HCT116 (cell line): Measurements from ENCODE around the gene CCDC57. TPM values are rescaled to one million over a fixed set of nuclear protein-coding genes. Genes with fewer than 3 reads are reported as not detected.

Experiments used
- ATAC-seq: fragments of 200-7000 bp; cut with Tn5 transposase; 2 replicates; pipeline ENCODE4 v1.9.1; 2020; ENCODE audit warnings: mild to moderate bottlenecking, moderate library complexity
- BruUV-seq: library from RNA; stranded (reverse); fragments of 400-500 nt; replicated peaks from 2 replicates; lab custom pipeline; 2021; lab: Mats Ljungman, UMichigan
- CTCF ChIA-PET: fragments of 300-600 bp; sonication (Branson Sonifier 250); formaldehyde crosslinking; loops from one replicate; lab custom pipeline; 2021; ENCODE audit warnings: antibody characterized with exemption; lab: Charles Lee
- POLR2A ChIA-PET: fragments of 300-600, 350-600 bp; sonication (Branson Sonifier 250); formaldehyde crosslinking; loops from one replicate; lab custom pipeline; 2021; ENCODE audit warnings: antibody characterized with exemption; lab: Charles Lee
- RAD21 ChIA-PET, 2 experiments: fragments of 300-600 bp; sonication (Branson Sonifier 250); formaldehyde crosslinking; loops; one replicate each; lab custom pipeline; 2023; ENCODE audit warnings: low total read pairs in 2 of 2; ENCODE audit not compliant: uncharacterized antibody in 2 of 2, unreplicated experiment in 2 of 2, low non-redundant PET in 1 of 2; lab: Charles Lee
- DNase-seq: peaks from one replicate; pipeline ENCODE4 v3.0.0-alpha.2; 2010; ENCODE audit warnings: low read depth, low spot score
- H2AFZ ChIP-seq: fragments of 200-600 bp; shearing (Covaris generic), sonication (generic); 2 replicates; pipeline ENCODE4 v1.6.1; 2017; ENCODE audit warnings: low read depth, mixed run types, mixed read lengths, antibody characterized with exemption, low read length; ENCODE audit not compliant: poor library complexity, severe bottlenecking
- H3K27ac ChIP-seq: 2 replicates; pipeline ENCODE4 v1.5.1; 2012; ENCODE audit warnings: low read depth, low read length
- H3K27me3 ChIP-seq: fragments of 200-600 bp; sonication (generic); 2 replicates; pipeline ENCODE4 v1.6.1; 2016; ENCODE audit warnings: mixed run types, low read length, mixed read lengths; ENCODE audit not compliant: insufficient read depth
- H3K36me3 ChIP-seq, 2 experiments: fragments of 200-500 bp in 1 of 2; fragments of 200-600 bp in 1 of 2; sonication (Bioruptor generic) in 1 of 2; sonication (generic) in 1 of 2; 2 replicates each; pipeline versions ENCODE4 v1.5.1 to v1.6.1; 2014 to 2016; ENCODE audit warnings: low read length in 2 of 2, inconsistent platforms in 1 of 2, mixed read lengths in 1 of 2, mixed run types in 1 of 2; ENCODE audit not compliant: insufficient read depth in 2 of 2, control insufficient read depth in 1 of 2
- H3K4me1 ChIP-seq, 2 experiments: fragments of 200-600 bp in 1 of 2; sonication (generic) in 1 of 2; 2 replicates each; pipeline versions ENCODE4 v1.5.1 to v1.6.1; 2012 to 2017; ENCODE audit warnings: low read length in 2 of 2, inconsistent platforms in 1 of 2, mild to moderate bottlenecking in 1 of 2, mixed read lengths in 1 of 2, mixed run types in 1 of 2, moderate library complexity in 1 of 2; ENCODE audit not compliant: insufficient read depth in 2 of 2, control insufficient read depth in 1 of 2
- H3K4me2 ChIP-seq: fragments of 200-600 bp; sonication (generic); 2 replicates; pipeline ENCODE4 v1.6.1; 2017; ENCODE audit warnings: mixed run types, low read length, mixed read lengths
- H3K4me3 ChIP-seq, 2 experiments: fragments of 200-600 bp in 1 of 2; sonication (generic) in 1 of 2; replicated peaks in 1 of 2; 2 replicates each; pipeline ENCODE4 v1.5.1; 2011 to 2016; ENCODE audit warnings: low read length in 2 of 2, control low read depth in 1 of 2, low read depth in 1 of 2, mild to moderate bottlenecking in 1 of 2, mixed read lengths in 1 of 2, mixed run types in 1 of 2
- H3K79me2 ChIP-seq: fragments of 200-600 bp; sonication (generic); 2 replicates; pipeline ENCODE4 v1.6.1; 2017; ENCODE audit warnings: mild to moderate bottlenecking, mixed run types, low read length, moderate library complexity, mixed read lengths; ENCODE audit not compliant: insufficient read depth
- H3K9ac ChIP-seq: fragments of 200-600 bp; sonication (generic); 2 replicates; pipeline ENCODE4 v1.6.1; 2016; ENCODE audit warnings: low read length, mixed read lengths
- H3K9me2 ChIP-seq: fragments of 200-600 bp; sonication (generic), shearing (Covaris generic); 2 replicates; pipeline ENCODE4 v1.6.1; 2017; ENCODE audit warnings: mixed run types, mild to moderate bottlenecking, moderate library complexity; ENCODE audit not compliant: insufficient read depth
- H3K9me3 ChIP-seq, 2 experiments: fragments of 200-500 bp in 1 of 2; fragments of 200-600 bp in 1 of 2; sonication (Bioruptor generic) in 1 of 2; sonication (generic) in 1 of 2; 2 replicates each; pipeline ENCODE4 v1.6.1; 2014 to 2017; ENCODE audit warnings: low read length in 2 of 2, mixed read lengths in 2 of 2, inconsistent platforms in 1 of 2, low read depth in 1 of 2, mild to moderate bottlenecking in 1 of 2, mixed run types in 1 of 2, moderate library complexity in 1 of 2; ENCODE audit not compliant: control insufficient read depth in 1 of 2, insufficient read depth in 1 of 2
- H4K20me1 ChIP-seq: fragments of 200-600 bp; sonication (generic), shearing (Covaris generic); 2 replicates; pipeline ENCODE4 v1.6.1; 2017; ENCODE audit warnings: mixed run types, mild to moderate bottlenecking, moderate library complexity; ENCODE audit not compliant: insufficient read depth
- EZH2 ChIP-seq: fragments of 200-600 bp; sonication (generic); IDR thresholded peaks from 2 replicates; pipeline ENCODE4 v1.6.1; 2017; ENCODE audit warnings: antibody characterized with exemption, mixed run types
- JUND ChIP-seq: IDR thresholded peaks from 2 replicates; pipeline ENCODE4 v1.6.1; 2012
- POLR2AphosphoS5 ChIP-seq: IDR thresholded peaks from 2 replicates; pipeline ENCODE4 v1.6.1; 2011; ENCODE audit warnings: mild to moderate bottlenecking, low read depth, low read length, moderate library complexity
- REST ChIP-seq: IDR thresholded peaks from 2 replicates; pipeline ENCODE4 v1.6.1; 2012; ENCODE audit warnings: low read depth
- intact Hi-C: fragments of 100-400 bp; cut with micrococcal nuclease; formaldehyde crosslinking; loops from 2 replicates; pipeline ENCODE4 v1.10.0; 2022
- total RNA-seq: library from RNA; stranded (reverse); gene quantifications from one replicate; pipeline ENCODE4 v1.2.1, GENCODE V29; 2021; ENCODE audit not compliant: unreplicated experiment

Gene CCDC57
- total RNA-seq, 1 experiment from 2014 or later: 143 TPM

GRCh38 chr17:82104797-82105416 lies 107.7 kb downstream of the CCDC57 start (continued):
- TF ChIP-seq REST: no peak
- TF ChIP-seq EZH2: no peak

- Histone ChIP-seq H3K4me1 (peaks cover 46 to 64% of the 10 kb centered on the region in 2 experiments), H3K9ac (no peak overlapping the region)
Observed at GRCh38 chr17:82103553-82104451, 108.8 kb downstream of the CCDC57 start.

More at GRCh38 chr17:82103553-82104451, 108.8 kb downstream of the CCDC57 start:
- H3K79me2 ChIP-seq: peaks cover 21% of the 10 kb centered on the region; the same call in 1 of the 2 replicates
- no TSS peak for BruUV-seq
- H3K9me2 ChIP-seq: no peaks in the 10 kb centered on the region
- H3K9me3 ChIP-seq: no peaks in the 10 kb centered on the region
- ATAC-seq (no peak), DNase-seq (no peak)
- ChIA-PET POLR2A (interaction anchor here (0.6 kb wide), 1 partner anchor 418 kb away, joined by 3 read pairs; no protein-coding TSS in a partner anchor), RAD21 (no interaction called here), CTCF (no interaction called here)
- H3K4me2 ChIP-seq: no peak overlapping the region
- intact Hi-C loops: no loop called here
- peak overlapping the region; percentile 27; the same call in 1 of the 2 replicates for H3K27ac ChIP-seq
- no peak overlapping the region for H2AFZ ChIP-seq
- TF ChIP-seq JUND: no peak
- TF ChIP-seq POLR2AphosphoS5: 0 out of 2 replicates have a peak, but pooled peaks have one; percentile 16
- H4K20me1 ChIP-seq: no peaks in the 10 kb centered on the region
- H3K27me3 ChIP-seq: no peaks in the 10 kb centered on the region
- H3K36me3 ChIP-seq: peaks cover 0 to 18% of the 10 kb centered on the region in 2 experiments; a peak in 1 of 4 replicates
- H3K4me3 ChIP-seq: no peak overlapping the region
